ENCODE measurements around the gene RNLS.

GRCh38 chr10:88270871-88271713 lies 312.0 kb downstream of the RNLS start:
- TF ChIP-seq POLR2AphosphoS5 (IDR thresholded peaks at IDR 0.05; ENCODE audit: low read depth, low read length), result peak; percentile 67; the same call in 1 of the 2 replicates
- no peak; the same call in 1 of the 2 replicates for TF ChIP-seq POLR2A (IDR thresholded peaks at IDR 0.05; ENCODE audit: low read depth, low read length)
- TF ChIP-seq TAF1 (IDR thresholded peaks at IDR 0.05; ENCODE audit: borderline replicate concordance, low read depth, low read length), result 0 out of 2 replicates have a peak, but pooled peaks have one; percentile 51
